Stimulated activated naive CD8-positive, alpha-beta T cell treated with anti-CD3 and anti-CD28 coated beads, Interleukin-15, amount 100 ng/mL, for 72 hours (primary cell): ENCODE measurements around the gene SYNGR1.
"Not testable (repeated sequence)": the region's sequence is repeated elsewhere in the genome, so short reads cannot be mapped to it uniquely, and the experiment has no call there.

Experiments
- ATAC-seq: fragments of 150-1000 bp; cut with Tn5 transposase; 2 replicates; pipeline ENCODE4 v1.10.0; 2021; ENCODE audit warnings: mild to moderate bottlenecking, moderate library complexity
- DNase-seq, 2 donors: peaks; one replicate each; pipeline ENCODE4 v3.0.0; 2021 to 2022
- H3K27ac Mint-ChIP-seq, 2 donors: one replicate each; pipeline ENCODE4 v1.8.0; 2022; ENCODE audit warnings: mild to moderate bottlenecking in 2 of 2, mixed read lengths in 2 of 2, moderate library complexity in 2 of 2
- H3K27me3 Mint-ChIP-seq: one replicate; pipeline ENCODE4 v1.8.0; 2022; ENCODE audit warnings: mixed read lengths
- H3K4me1 Mint-ChIP-seq: one replicate; pipeline ENCODE4 v1.8.0; 2022; ENCODE audit warnings: mild to moderate bottlenecking, mixed read lengths
- H3K4me3 Mint-ChIP-seq, 2 donors: one replicate each; pipeline ENCODE4 v1.8.0; 2022; ENCODE audit warnings: mild to moderate bottlenecking in 2 of 2, mixed read lengths in 2 of 2, moderate library complexity in 1 of 2
- H3K9me3 Mint-ChIP-seq, 2 donors: one replicate each; pipeline ENCODE4 v1.8.0; 2022; ENCODE audit warnings: mixed read lengths in 2 of 2

The SYNGR1 gene

DNA sequence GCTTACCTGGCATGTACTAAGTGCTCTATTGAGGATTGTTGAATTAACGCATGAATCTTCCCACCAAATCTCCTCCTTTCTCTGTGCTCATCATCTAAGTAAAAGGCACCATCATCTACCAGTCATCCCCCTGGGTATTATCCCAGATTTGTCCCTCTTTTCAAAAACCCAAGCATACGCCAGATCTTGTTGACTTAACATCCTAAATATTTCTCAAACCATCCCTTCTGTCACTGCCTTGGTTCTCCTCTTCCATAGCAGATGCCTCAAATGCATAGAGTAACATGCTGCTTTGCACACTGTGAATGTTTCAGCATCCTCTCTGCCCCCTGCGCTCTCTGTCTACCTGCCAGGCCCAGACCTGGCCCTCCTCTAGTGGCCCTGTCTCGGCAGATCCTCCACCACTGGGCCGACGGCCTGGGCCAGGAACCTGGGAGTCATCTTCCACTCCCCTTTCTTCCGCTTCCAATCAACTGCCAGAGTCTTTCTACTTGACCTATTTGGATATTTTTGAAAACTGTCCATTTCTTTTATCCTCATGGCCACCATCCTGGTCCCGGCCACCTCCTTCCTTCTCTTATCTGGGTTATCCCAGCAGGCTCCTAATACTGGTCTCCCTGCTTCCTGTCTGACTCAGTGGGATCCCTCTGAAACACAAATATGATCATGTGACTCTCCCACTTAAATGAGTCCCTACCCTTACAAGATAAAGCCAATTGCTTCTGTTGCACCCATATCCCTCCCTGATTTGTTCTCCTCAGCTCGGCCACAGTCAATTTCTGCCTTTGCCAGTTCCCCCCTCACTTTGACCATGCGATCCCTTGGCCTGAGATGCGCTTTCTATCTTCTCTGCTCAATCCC lies 46.4 kb downstream of the SYNGR1 start:
- Mint-ChIP-seq H3K9me3 (no peaks in the 10 kb centered on the region), H3K27ac (no peak overlapping the region), H3K27me3 (no peaks in the 10 kb centered on the region), H3K4me1 (peaks cover 3% of the 10 kb centered on the region), H3K4me3 (no peak overlapping the region)
- DNase-seq: no peak
- no peak for ATAC-seq

- ATAC-seq: no peak
- Mint-ChIP-seq H3K27ac (no peak overlapping the region), H3K4me1 (peaks cover 9% of the 10 kb centered on the region), H3K9me3 (no peaks in the 10 kb centered on the region), H3K27me3 (no peaks in the 10 kb centered on the region), H3K4me3 (no peak overlapping the region)
- DNase-seq: no peak
Observed at GRCh38 chr22:39396797-39397195, 47.0 kb downstream of the SYNGR1 start.

- Mint-ChIP-seq H3K4me3 (peak overlapping the region; percentile 85 to 90), H3K27ac (no peak overlapping the region), H3K9me3 (no peaks in the 10 kb centered on the region), H3K27me3 (no peaks in the 10 kb centered on the region), H3K4me1 (peaks cover 39% of the 10 kb centered on the region)
- ATAC-seq: no peak
- no peak for DNase-seq
Observed at GRCh38 chr22:39401301-39401631, 51.5 kb downstream of the SYNGR1 start.

DNA sequence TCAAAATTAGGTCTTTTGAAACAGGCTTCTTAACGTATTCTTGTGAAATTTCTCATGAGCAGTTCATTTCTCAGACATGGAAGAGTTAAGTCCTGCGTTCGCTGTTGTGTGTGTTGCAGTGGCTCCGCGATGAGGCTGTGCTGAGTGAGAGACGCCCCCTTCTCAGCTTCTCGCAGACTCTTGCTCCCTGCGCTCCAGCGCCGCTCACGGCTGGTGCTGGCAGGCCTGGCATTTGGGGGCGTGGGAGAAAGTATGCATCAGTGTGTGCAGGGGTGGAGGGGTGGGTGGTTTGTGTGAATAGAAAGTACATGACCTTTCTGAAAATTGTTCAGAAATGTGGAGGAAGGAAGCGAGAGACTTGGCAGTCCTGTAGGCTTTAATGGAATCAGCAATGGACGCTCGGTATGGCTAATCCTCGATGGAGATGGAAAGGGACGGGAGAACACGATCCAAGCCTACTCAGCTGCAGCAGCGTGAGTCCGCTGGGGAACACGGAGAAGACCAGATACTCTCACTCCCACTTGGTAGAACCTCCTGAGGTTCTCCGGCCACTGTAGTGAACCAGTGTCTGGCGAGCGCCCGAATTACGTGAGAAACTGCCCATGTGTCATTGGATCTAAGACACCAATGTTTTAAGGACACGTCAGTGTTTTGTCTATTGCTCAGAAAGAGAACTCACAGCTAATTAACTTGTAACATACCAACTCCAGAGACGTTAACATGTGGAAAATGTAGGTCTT lies 55.7 kb downstream of the SYNGR1 start:
- H3K9me3 Mint-ChIP-seq: no peaks in the 10 kb centered on the region
- DNase-seq (peak in 1 of 2 donors; percentile 29), ATAC-seq (peak; percentile 79)
- no peaks in the 10 kb centered on the region for H3K27me3 Mint-ChIP-seq
- peaks cover 68% of the 10 kb centered on the region for H3K4me1 Mint-ChIP-seq
- peak overlapping the region in 1 of 2 donors; percentile 24 for H3K27ac Mint-ChIP-seq
- peak overlapping the region in 1 of 2 donors; percentile 58 for H3K4me3 Mint-ChIP-seq

GRCh38 chr22:39408173-39408572 lies 58.4 kb downstream of the SYNGR1 start:
- H3K27ac Mint-ChIP-seq: no peak overlapping the region
- no peaks in the 10 kb centered on the region for H3K27me3 Mint-ChIP-seq
- no peak for DNase-seq
- H3K9me3 Mint-ChIP-seq: no peaks in the 10 kb centered on the region
- peaks cover 75% of the 10 kb centered on the region for H3K4me1 Mint-ChIP-seq
- H3K4me3 Mint-ChIP-seq: no peak overlapping the region
- ATAC-seq: no peak

DNA sequence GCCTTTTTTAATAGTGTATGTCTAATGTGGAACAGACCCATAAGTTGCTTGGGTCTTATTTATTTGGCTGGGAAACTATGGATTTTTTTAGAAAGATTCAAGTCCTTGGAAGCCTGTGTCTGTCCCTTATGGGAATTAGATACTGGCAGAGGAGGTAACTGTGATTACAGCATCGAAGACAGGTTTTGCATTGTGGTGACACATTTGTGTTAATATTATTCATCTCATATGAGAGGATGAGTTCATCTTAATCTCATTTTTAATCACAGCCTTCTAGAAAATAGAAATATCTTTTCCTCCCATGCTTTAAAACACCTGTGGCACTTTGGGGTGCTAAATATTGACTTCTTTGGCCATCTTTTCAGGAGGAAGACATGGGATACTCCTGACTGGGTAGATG lies 59.0 kb downstream of the SYNGR1 start:
- DNase-seq (no peak), ATAC-seq (peak; percentile 33)
- H3K4me3 Mint-ChIP-seq: no peak overlapping the region
- no peak overlapping the region for H3K27ac Mint-ChIP-seq
- no peaks in the 10 kb centered on the region for H3K9me3 Mint-ChIP-seq
- peaks cover 78% of the 10 kb centered on the region for H3K4me1 Mint-ChIP-seq
- no peaks in the 10 kb centered on the region for H3K27me3 Mint-ChIP-seq

GRCh38 chr22:39409516-39410029 lies 59.8 kb downstream of the SYNGR1 start:
- peaks cover 84% of the 10 kb centered on the region for H3K4me1 Mint-ChIP-seq
- ATAC-seq (no peak), DNase-seq (no peak)
- no peaks in the 10 kb centered on the region for H3K27me3 Mint-ChIP-seq
- H3K4me3 Mint-ChIP-seq: no peak overlapping the region
- no peak overlapping the region for H3K27ac Mint-ChIP-seq
- H3K9me3 Mint-ChIP-seq: no peaks in the 10 kb centered on the region

GRCh38 chr22:39410264-39410663 lies 60.5 kb downstream of the SYNGR1 start:
- no peaks in the 10 kb centered on the region for H3K9me3 Mint-ChIP-seq
- ATAC-seq: no peak
- no peak overlapping the region for H3K27ac Mint-ChIP-seq
- H3K4me3 Mint-ChIP-seq: no peak overlapping the region
- peaks cover 84% of the 10 kb centered on the region for H3K4me1 Mint-ChIP-seq
- DNase-seq: no peak
- H3K27me3 Mint-ChIP-seq: no peaks in the 10 kb centered on the region

DNA sequence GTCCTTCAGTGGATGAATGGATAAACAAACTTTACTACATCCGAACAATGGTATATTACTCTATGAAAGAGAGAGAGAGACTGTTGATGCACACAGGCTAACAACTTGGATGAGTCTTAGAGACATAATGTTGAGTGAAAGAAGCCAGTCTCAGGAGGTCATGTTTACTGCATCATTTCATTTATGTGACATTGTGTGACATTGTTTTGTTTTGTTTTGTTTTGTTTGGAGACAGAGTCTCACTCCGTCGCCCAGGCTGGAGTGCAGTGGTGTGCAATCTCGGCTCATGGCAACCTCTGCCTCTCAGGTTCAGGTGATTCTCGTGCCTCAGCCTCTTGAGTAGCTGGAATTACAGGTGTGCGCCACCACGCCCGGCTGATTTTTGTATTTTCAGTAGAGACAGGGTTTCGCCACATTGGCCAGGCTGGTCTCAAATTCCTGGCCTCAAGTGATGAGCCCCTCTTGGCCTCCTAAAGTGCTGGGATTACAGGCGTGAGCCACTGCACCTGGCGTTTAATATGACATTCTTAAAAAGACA lies 62.1 kb downstream of the SYNGR1 start:
- Mint-ChIP-seq H3K4me3 (peak overlapping the region; percentile 52 to 63), H3K4me1 (peaks cover 84% of the 10 kb centered on the region)
- not testable (repeated sequence) for DNase-seq, H3K27me3 Mint-ChIP-seq, H3K27ac Mint-ChIP-seq, H3K9me3 Mint-ChIP-seq, ATAC-seq

GRCh38 chr22:39413204-39413603 lies 63.4 kb downstream of the SYNGR1 start:
- not testable (repeated sequence) for H3K27me3 Mint-ChIP-seq, DNase-seq, ATAC-seq, H3K9me3 Mint-ChIP-seq
- Mint-ChIP-seq H3K4me3 (peak overlapping the region in 1 of 2 donors; percentile 57), H3K27ac (peak overlapping the region in 1 of 2 donors; percentile 5), H3K4me1 (peaks cover 76% of the 10 kb centered on the region)

- Mint-ChIP-seq H3K9me3 (no peaks in the 10 kb centered on the region), H3K27ac (peak overlapping the region in 1 of 2 donors; percentile 86), H3K4me3 (no peak overlapping the region), H3K27me3 (no peaks in the 10 kb centered on the region), H3K4me1 (peaks cover 64% of the 10 kb centered on the region)
- DNase-seq: no peak
- peak; percentile 61 for ATAC-seq
Observed at GRCh38 chr22:39414377-39414776, 64.6 kb downstream of the SYNGR1 start.

DNA sequence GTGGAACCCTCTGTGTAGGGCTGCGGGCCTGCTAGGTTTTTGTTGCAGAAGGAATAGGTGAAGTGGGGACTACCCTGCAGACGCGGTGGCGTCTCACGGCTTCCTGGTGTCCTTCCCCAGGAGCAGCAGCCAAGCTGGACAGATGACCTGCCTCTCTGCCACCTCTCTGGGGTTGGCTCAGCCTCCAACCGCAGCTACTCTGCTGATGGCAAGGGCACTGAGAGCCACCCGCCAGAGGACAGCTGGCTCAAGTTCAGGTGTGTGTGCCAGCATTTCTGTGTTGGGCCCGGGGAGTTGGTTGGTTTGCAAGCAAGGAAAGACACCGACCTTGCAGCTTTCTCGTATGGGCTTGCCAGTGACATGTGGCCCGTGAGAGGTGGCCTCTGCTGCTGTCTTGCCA lies 65.1 kb downstream of the SYNGR1 start:
- H3K4me3 Mint-ChIP-seq: no peak overlapping the region
- ATAC-seq (no peak), DNase-seq (no peak)
- H3K27me3 Mint-ChIP-seq: no peaks in the 10 kb centered on the region
- H3K27ac Mint-ChIP-seq: no peak overlapping the region
- peaks cover 60% of the 10 kb centered on the region for H3K4me1 Mint-ChIP-seq
- H3K9me3 Mint-ChIP-seq: no peaks in the 10 kb centered on the region

DNA sequence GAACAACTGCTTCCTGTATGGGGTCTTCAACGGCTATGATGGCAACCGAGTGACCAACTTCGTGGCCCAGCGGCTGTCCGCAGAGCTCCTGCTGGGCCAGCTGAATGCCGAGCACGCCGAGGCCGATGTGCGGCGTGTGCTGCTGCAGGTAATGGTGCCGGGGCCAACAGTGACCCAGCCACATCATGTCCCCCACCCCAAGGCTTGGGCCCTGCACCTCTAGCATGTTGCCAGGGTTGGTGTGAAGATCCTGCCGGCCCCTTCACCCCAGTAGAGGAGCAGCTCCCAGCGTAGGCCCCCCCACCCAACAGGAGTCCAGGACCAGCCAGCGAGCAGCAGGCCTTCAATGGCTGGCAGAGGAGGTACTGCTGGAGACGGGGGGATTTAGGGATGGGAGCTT lies 65.7 kb downstream of the SYNGR1 start:
- Mint-ChIP-seq H3K27me3 (no peaks in the 10 kb centered on the region), H3K4me1 (peaks cover 59% of the 10 kb centered on the region), H3K4me3 (no peak overlapping the region), H3K9me3 (no peaks in the 10 kb centered on the region), H3K27ac (peak overlapping the region in 1 of 2 donors; percentile 75)
- no peak for DNase-seq
- ATAC-seq: no peak

- DNase-seq (no peak), ATAC-seq (no peak)
- Mint-ChIP-seq H3K9me3 (no peaks in the 10 kb centered on the region), H3K27ac (peak overlapping the region in 1 of 2 donors; percentile 55), H3K27me3 (no peaks in the 10 kb centered on the region), H3K4me1 (peaks cover 51% of the 10 kb centered on the region), H3K4me3 (no peak overlapping the region)
Observed at GRCh38 chr22:39416319-39416718, 66.5 kb downstream of the SYNGR1 start.

DNA sequence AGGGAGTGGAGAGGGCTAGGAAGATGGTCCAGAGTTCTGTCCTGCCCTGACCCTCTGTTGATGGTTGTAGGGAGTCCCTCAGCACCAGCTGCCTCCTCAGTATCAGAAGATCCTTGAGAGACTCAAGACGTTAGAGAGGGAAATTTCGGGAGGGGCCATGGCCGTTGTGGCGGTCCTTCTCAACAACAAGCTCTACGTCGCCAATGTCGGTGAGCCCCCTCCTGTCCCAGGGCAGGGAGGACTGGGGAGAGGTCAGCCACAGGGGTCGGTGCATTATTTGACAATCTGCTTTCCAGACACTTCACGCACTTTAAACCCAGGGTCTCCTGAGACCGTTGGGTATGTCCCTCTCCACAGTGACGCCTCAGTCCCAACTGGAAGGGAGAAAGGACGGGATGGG lies 67.8 kb downstream of the SYNGR1 start:
- ATAC-seq: no peak
- Mint-ChIP-seq H3K27ac (no peak overlapping the region), H3K4me3 (no peak overlapping the region), H3K4me1 (peaks cover 38% of the 10 kb centered on the region), H3K27me3 (no peaks in the 10 kb centered on the region), H3K9me3 (no peaks in the 10 kb centered on the region)
- DNase-seq: no peak

- no peaks in the 10 kb centered on the region for H3K9me3 Mint-ChIP-seq
- H3K27me3 Mint-ChIP-seq: no peaks in the 10 kb centered on the region
- peaks cover 27% of the 10 kb centered on the region for H3K4me1 Mint-ChIP-seq
- DNase-seq: no peak
- H3K27ac Mint-ChIP-seq: no peak overlapping the region
- H3K4me3 Mint-ChIP-seq: no peak overlapping the region
- ATAC-seq: no peak
Observed at GRCh38 chr22:39418696-39419095, 68.9 kb downstream of the SYNGR1 start.
